Measurements from ENCODE around the gene KRTAP11-1.

Gene KRTAP11-1

GRCh38 chr21:30881480-30881879 lies at the start of gene KRTAP11-1:
TSS of gene KRTAP11-1 (minus strand) at chr21:30881580. CDS start at chr21:30881524, 56 bp downstream.
- no peak for DNase-seq (ENCODE audit: low spot score)
- TF ChIP-seq CTCF (IDR thresholded peaks at IDR 0.05; ENCODE audit: poor library complexity, severe bottlenecking): no peak
- H3K27me3 ChIP-seq (ENCODE audit: insufficient read depth, poor library complexity, severe bottlenecking): no peaks in the 10 kb centered on the region
- no peaks in the 10 kb centered on the region for H3K36me3 ChIP-seq (ENCODE audit: low read depth)
- no peaks in the 10 kb centered on the region for H3K4me1 ChIP-seq (ENCODE audit: insufficient read depth, poor library complexity, severe bottlenecking)
- H3K9me3 ChIP-seq (ENCODE audit: severe bottlenecking): no peaks in the 10 kb centered on the region
- H3K27ac ChIP-seq (ENCODE audit: poor library complexity, severe bottlenecking): no peak within 1 kb of the TSS
- ATAC-seq (ENCODE audit: low read depth): no peak
- no peak within 1 kb of the TSS for H3K4me3 ChIP-seq (ENCODE audit: severe bottlenecking)

DNA sequence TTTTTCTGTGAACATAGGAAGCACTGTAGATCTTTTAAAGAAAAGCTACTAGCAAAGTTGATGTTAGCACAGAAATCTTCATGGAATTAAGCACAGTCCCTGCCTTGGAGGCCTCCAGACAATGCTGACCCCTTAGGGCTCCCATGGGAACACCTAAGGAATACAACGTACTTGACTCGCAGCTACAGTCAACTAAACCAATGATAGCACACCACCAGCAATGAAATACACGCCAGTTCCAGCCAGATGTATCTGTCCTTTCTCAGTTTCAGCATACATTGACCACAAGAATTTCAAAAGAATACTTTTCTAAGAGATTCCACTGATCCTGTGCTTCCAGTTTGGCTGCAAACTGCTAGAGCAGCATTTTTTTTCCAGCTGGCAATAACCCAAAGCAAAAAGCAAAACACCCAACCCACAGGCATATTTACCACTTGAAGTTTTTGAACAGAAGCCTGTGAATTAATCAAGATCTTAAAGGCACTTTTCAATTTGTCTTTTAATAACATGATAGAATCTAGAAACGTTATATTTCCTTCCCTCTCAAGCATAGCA lies 42.8 kb upstream of the KRTAP11-1 start:
- Histone ChIP-seq H3K4me3 (ENCODE audit: severe bottlenecking) (no peak overlapping the region), H3K4me1 (ENCODE audit: insufficient read depth, poor library complexity, severe bottlenecking) (no peaks in the 10 kb centered on the region), H3K27me3 (ENCODE audit: insufficient read depth, poor library complexity, severe bottlenecking) (peaks cover 2% of the 10 kb centered on the region), H3K27ac (ENCODE audit: poor library complexity, severe bottlenecking) (no peak overlapping the region), H3K9me3 (ENCODE audit: severe bottlenecking) (no peaks in the 10 kb centered on the region), H3K36me3 (ENCODE audit: low read depth) (no peaks in the 10 kb centered on the region)
- ATAC-seq (ENCODE audit: low read depth): no peak
- no peak for DNase-seq (ENCODE audit: low spot score)
- TF ChIP-seq CTCF (IDR thresholded peaks at IDR 0.05; ENCODE audit: poor library complexity, severe bottlenecking): no peak

- DNase-seq (ENCODE audit: low spot score) (no peak), ATAC-seq (ENCODE audit: low read depth) (no peak)
- H3K27ac ChIP-seq (ENCODE audit: poor library complexity, severe bottlenecking): no peak overlapping the region
- H3K27me3 ChIP-seq (ENCODE audit: insufficient read depth, poor library complexity, severe bottlenecking): peaks cover 2% of the 10 kb centered on the region
- no peaks in the 10 kb centered on the region for H3K36me3 ChIP-seq (ENCODE audit: low read depth)
- H3K9me3 ChIP-seq (ENCODE audit: severe bottlenecking): no peaks in the 10 kb centered on the region
- TF ChIP-seq CTCF (IDR thresholded peaks at IDR 0.05; ENCODE audit: poor library complexity, severe bottlenecking): no peak
- H3K4me3 ChIP-seq (ENCODE audit: severe bottlenecking): no peak overlapping the region
- no peaks in the 10 kb centered on the region for H3K4me1 ChIP-seq (ENCODE audit: insufficient read depth, poor library complexity, severe bottlenecking)
Observed at GRCh38 chr21:30921129-30921528, 39.7 kb upstream of the KRTAP11-1 start.

DNA sequence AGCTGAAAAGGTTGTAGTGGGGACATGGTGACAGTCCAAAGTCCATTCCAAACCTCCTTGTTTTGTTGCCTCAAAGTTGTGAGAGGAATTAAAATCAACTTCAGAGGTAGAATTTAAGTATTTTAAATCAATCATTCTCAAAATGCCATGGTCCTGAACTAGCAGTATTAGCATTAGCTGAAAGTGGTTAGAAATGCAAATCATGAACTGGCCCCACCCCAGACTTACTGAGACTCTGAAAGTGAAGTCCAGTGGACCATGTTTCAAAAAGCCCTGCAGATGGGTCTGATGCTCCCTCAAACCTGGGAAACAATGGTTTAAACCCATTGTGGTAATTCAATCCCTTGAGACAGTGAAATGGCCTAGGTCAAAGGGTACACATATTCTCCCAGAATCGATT lies 36.2 kb upstream of the KRTAP11-1 start:
- ATAC-seq (ENCODE audit: low read depth) (no peak), DNase-seq (ENCODE audit: low spot score) (no peak)
- no peak for TF ChIP-seq CTCF (IDR thresholded peaks at IDR 0.05; ENCODE audit: poor library complexity, severe bottlenecking)
- no peak overlapping the region for H3K4me3 ChIP-seq (ENCODE audit: severe bottlenecking)
- H3K36me3 ChIP-seq (ENCODE audit: low read depth): no peaks in the 10 kb centered on the region
- H3K4me1 ChIP-seq (ENCODE audit: insufficient read depth, poor library complexity, severe bottlenecking): no peaks in the 10 kb centered on the region
- H3K9me3 ChIP-seq (ENCODE audit: severe bottlenecking): no peaks in the 10 kb centered on the region
- H3K27ac ChIP-seq (ENCODE audit: poor library complexity, severe bottlenecking): no peak overlapping the region
- H3K27me3 ChIP-seq (ENCODE audit: insufficient read depth, poor library complexity, severe bottlenecking): peaks cover 2% of the 10 kb centered on the region

- TF ChIP-seq CTCF (IDR thresholded peaks at IDR 0.05; ENCODE audit: poor library complexity, severe bottlenecking): no peak
- Histone ChIP-seq H3K36me3 (ENCODE audit: low read depth) (no peaks in the 10 kb centered on the region), H3K27me3 (ENCODE audit: insufficient read depth, poor library complexity, severe bottlenecking) (peaks cover 40% of the 10 kb centered on the region), H3K4me1 (ENCODE audit: insufficient read depth, poor library complexity, severe bottlenecking) (no peaks in the 10 kb centered on the region), H3K4me3 (ENCODE audit: severe bottlenecking) (no peak overlapping the region), H3K27ac (ENCODE audit: poor library complexity, severe bottlenecking) (no peak overlapping the region), H3K9me3 (ENCODE audit: severe bottlenecking) (no peaks in the 10 kb centered on the region)
- ATAC-seq (ENCODE audit: low read depth): no peak
- DNase-seq (ENCODE audit: low spot score): no peak
Observed at GRCh38 chr21:30900881-30901280, 19.5 kb upstream of the KRTAP11-1 start.

Data from RWPE2 (cell line).